Urinary bladder (tissue), 4 donors: Measurements from ENCODE around the gene LATS2. TPM values are rescaled to one million over a fixed set of nuclear protein-coding genes. Genes with fewer than 3 reads are reported as not detected.
"Not testable (repeated sequence)": the region's sequence is repeated elsewhere in the genome, so short reads cannot be mapped to it uniquely, and the experiment has no call there.

Source experiments
- DNase-seq: peaks from one replicate; pipeline ENCODE4 v3.0.0-alpha.2; 2015; ENCODE audit errors: extremely low spot score
- H3K27ac ChIP-seq: one replicate; pipeline ENCODE4 v1.5.1; 2013; ENCODE audit warnings: low read depth, mild to moderate bottlenecking, moderate library complexity
- H3K36me3 ChIP-seq: one replicate; pipeline ENCODE4 v1.6.1; 2013; ENCODE audit warnings: mild to moderate bottlenecking, moderate library complexity; ENCODE audit not compliant: insufficient read depth
- H3K4me1 ChIP-seq: one replicate; pipeline ENCODE4 v1.6.1; 2013; ENCODE audit warnings: mild to moderate bottlenecking, moderate library complexity; ENCODE audit not compliant: insufficient read depth
- H3K4me3 ChIP-seq: one replicate; pipeline ENCODE4 v1.5.1; 2013; ENCODE audit warnings: low read depth, low read length
- WGBS: extraction: QIAGEN DNeasy Blood & Tissue Kit; methylation state at CpG from one replicate; pipeline ENCODE4 v1.1.7; 2013; 5-methylcytosine and 5-hydroxymethylcytosine counted together
- polyA plus RNA-seq: library from polyadenylated mRNA; stranded (reverse); fragments of 200-250 nt; gene quantifications from one replicate; pipeline ENCODE4 v1.2.3, GENCODE V29; 2013
- total RNA-seq: library from RNA; depleted of rRNA; stranded (reverse); fragments of >200 nt; gene quantifications from one replicate; pipeline ENCODE4 v1.2.3, GENCODE V29; 2014
- donor health status: healthy with polysubstance abuse.
- donor health status: healthy.

LATS2 gene
- total and polyA plus RNA-seq, 2 donors: 17.2 to 21.5 TPM

- not testable (repeated sequence) for H3K4me1 ChIP-seq
Measured at GRCh38 chr13:20957049-20957620, 104.3 kb downstream of the LATS2 start.

DNA sequence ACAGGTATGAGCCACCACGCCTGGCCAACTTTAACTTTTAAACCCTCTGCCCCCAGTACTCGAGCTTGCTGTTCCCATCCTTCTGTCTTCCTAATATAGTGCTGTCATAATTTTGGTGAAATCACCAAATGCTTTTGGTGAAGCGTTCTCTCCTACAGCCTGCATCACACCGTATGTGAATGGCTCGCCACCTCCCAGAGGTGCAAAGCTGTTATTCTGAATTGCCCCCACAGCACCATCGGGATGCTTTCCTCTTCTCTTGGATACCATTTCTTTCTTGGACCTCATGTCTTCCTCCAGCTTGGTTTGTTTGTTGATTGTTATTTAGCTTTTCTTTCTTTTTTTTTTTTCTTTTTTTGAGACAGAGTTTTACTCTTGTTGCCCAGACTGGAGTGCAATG, 105.9 kb downstream of the LATS2 start:
- 94% methylated on average over 6 of the region's 6 CpGs for WGBS
- Histone ChIP-seq H3K4me3 (no peak overlapping the region), H3K4me1 (no peaks in the 10 kb centered on the region), H3K36me3 (no peaks in the 10 kb centered on the region), H3K27ac (no peak overlapping the region)
- no peak for DNase-seq

More at GRCh38 chr13:20957049-20957620, 104.3 kb downstream of the LATS2 start:
- WGBS: 87% methylated on average over 10 of the region's 10 CpGs
- not testable (repeated sequence) for H3K36me3 ChIP-seq, H3K4me3 ChIP-seq, H3K27ac ChIP-seq, DNase-seq

GRCh38 chr13:20953245-20953931, 108.0 kb downstream of the LATS2 start:
- no peaks in the 10 kb centered on the region for H3K4me1 ChIP-seq
- H3K4me3 ChIP-seq: no peak overlapping the region
- DNase-seq: no peak
- no peak overlapping the region for H3K27ac ChIP-seq
- H3K36me3 ChIP-seq: no peaks in the 10 kb centered on the region
- WGBS: 71% methylated on average over 16 of the region's 16 CpGs

DNA sequence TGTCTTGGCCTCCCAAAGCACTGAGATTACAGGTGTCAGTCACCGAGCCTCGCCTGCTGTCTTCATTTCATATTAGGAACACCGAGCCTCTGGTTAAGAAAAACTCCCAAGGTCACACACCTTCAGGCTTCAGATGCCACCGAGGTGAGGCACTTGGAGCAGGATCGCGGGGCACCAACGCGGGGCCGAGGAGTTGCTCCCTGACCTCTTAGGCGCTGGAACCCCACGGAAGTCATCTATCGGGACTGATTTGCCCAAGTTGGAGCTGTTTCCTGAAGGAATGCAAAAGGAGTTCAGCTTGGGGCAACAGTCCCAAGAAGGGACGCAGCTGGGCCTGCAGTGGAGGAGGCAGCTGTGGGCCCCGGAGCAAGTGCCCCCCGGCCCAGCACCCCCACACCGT, 108.5 kb downstream of the LATS2 start:
- WGBS: 80% methylated on average over 16 of the region's 16 CpGs

DNA sequence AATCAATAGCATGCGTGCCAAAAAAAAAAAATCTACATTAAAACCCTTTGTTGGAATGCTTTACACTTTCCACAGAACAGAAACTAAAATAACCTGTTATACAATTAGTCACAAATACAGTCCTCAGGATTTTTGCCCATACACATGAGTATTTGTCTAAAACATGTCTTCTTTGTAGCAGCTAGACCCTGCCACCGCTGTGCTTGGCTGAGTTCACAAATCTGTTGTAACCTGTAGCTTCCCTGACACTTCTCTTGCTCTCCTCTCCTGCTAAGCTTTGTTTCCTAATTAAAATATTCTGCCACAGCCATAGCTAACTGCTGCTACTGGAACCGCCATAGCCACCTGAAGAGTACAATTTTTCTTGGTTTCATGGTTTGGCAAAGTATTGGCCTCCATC, 113.4 kb downstream of the LATS2 start:
- H3K4me3 ChIP-seq, H3K4me1 ChIP-seq, DNase-seq, H3K36me3 ChIP-seq, H3K27ac ChIP-seq: not testable (repeated sequence)
- whole genome bisulfite sequencing: 92% methylated on average over 3 of the region's 3 CpGs

More for the DNA sequence above, 108.5 kb downstream of the LATS2 start:
- H3K4me1 ChIP-seq: no peaks in the 10 kb centered on the region
- no peaks in the 10 kb centered on the region for H3K36me3 ChIP-seq
- no peak overlapping the region for H3K27ac ChIP-seq
- no peak overlapping the region for H3K4me3 ChIP-seq
- no peak for DNase-seq

DNA sequence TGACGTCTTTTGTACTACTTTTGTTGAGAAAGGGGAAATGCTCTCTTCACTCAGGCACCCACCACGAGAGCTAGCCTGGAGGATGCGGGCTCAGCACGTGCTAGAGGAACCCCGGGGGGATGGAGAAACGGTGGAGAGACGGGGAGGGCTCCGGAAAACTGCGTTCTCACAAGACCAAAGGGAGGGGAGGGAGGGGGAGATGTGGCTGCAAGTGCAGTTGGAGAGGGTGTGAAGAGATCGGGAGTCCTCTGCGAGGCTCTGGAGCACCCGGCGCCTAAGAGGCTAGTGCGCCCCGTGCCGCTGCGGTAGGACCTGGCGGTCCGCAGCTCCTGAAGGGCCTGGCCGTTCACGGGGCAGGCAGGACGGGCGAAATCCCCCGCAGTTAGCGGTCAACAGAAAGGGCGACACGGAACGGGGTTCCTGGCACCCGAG, 115.4 kb downstream of the LATS2 start:
- 19% methylated on average over 29 of the region's 29 CpGs for WGBS
- H3K36me3 ChIP-seq: no peaks in the 10 kb centered on the region
- DNase-seq: no peak
- H3K4me1 ChIP-seq: no peaks in the 10 kb centered on the region
- no peak overlapping the region for H3K27ac ChIP-seq
- H3K4me3 ChIP-seq: no peak overlapping the region

DNA sequence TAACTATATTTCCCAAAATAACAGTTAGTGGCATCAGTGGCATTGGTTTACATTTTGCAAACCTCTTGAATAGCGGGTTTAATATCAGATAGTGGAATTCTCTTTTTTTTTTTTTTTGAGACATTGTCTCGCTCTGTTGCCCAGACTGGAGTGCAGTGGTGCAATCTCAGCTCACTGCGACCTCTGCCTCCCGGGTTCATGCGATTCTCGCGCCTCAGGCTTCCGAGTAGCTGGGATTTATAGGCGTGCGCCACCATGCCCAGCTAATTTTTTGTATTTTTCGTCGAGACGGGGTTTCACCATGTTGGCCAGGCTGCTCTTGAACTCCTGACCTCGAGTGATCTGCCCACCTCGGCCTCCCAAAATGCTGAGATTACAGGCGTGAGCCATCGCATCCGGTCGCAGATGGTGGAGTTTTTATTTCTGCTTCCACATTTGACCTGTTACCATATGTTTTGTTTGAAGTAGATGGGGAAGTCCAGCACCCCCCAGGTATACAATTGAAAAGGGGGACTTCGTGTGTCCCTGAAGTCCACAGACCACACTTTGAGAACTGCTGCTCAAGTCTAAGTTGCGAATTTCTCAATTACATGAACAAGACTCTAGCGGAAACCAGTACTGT, 118.3 kb downstream of the LATS2 start:
- peaks cover 4% of the 10 kb centered on the region for H3K4me1 ChIP-seq
- WGBS: 44% methylated on average over 22 of the region's 22 CpGs
- no peak overlapping the region for H3K4me3 ChIP-seq
- no peaks in the 10 kb centered on the region for H3K36me3 ChIP-seq
- no peak for DNase-seq
- peak overlapping the region; percentile 55 for H3K27ac ChIP-seq

DNA sequence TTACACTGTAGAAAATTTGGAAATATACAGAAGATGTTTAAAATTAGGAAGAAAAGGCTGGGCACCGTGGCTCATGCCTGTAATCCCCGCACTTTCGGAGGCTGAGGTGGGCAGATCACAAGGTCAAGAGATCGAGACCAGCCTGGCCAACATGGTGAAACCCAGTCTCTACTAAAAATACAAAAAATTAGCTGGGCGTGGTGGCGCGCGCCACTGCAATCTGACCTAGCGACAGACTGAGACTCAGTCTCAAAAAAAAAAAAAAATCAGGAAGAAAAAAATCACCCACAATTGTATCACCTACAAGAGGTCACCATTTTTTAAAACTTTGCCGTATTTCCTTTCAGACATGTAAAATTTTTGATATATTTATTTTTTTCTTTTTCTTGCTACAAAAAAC, 120.9 kb downstream of the LATS2 start:
- not testable (repeated sequence) for DNase-seq, H3K4me1 ChIP-seq, H3K4me3 ChIP-seq, H3K27ac ChIP-seq, H3K36me3 ChIP-seq
- WGBS: 93% methylated on average over 10 of the region's 10 CpGs

GRCh38 chr13:20940083-20940482, 121.3 kb downstream of the LATS2 start:
- peaks cover 4% of the 10 kb centered on the region for H3K4me1 ChIP-seq
- no peak overlapping the region for H3K27ac ChIP-seq
- WGBS: 33% methylated on average over 3 of the region's 3 CpGs
- no peaks in the 10 kb centered on the region for H3K36me3 ChIP-seq
- no peak overlapping the region for H3K4me3 ChIP-seq
- DNase-seq: no peak

DNA sequence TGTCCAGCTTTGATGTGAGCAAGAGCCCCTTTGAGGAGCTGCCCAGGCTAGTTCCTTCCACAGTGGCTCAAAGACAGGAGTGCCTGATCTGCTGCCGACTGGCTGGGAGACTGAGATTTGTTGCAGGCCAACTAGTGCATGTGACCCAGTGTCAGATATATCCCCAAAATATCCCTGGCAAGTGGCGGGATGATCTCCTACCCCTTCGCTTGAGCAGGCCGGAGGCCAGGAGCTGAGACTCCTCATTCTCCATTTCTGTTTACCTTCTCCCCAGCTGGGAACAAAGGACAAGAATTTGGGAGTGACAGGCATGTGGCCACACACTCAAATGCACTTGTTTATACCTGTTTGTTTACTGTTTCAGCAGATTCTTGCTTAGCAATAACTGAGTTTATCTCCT, 121.7 kb downstream of the LATS2 start:
- 31% methylated on average over 4 of the region's 4 CpGs for WGBS
- DNase-seq: no peak
- H3K27ac ChIP-seq: no peak overlapping the region
- no peaks in the 10 kb centered on the region for H3K36me3 ChIP-seq
- H3K4me1 ChIP-seq: peaks cover 4% of the 10 kb centered on the region
- no peak overlapping the region for H3K4me3 ChIP-seq

- WGBS: 85% methylated on average over 6 of the region's 6 CpGs
- Histone ChIP-seq H3K4me1 (peaks cover 4% of the 10 kb centered on the region), H3K36me3 (no peaks in the 10 kb centered on the region), H3K4me3 (no peak overlapping the region), H3K27ac (no peak overlapping the region)
- no peak for DNase-seq
Measured at GRCh38 chr13:20938302-20938701, 123.1 kb downstream of the LATS2 start.

GRCh38 chr13:20927596-20928257, 133.7 kb downstream of the LATS2 start:
- H3K27ac ChIP-seq: no peak overlapping the region
- no peak for DNase-seq
- H3K36me3 ChIP-seq: no peaks in the 10 kb centered on the region
- H3K4me3 ChIP-seq: no peak overlapping the region
- 67% methylated on average over 4 of the region's 4 CpGs for WGBS
- H3K4me1 ChIP-seq: no peaks in the 10 kb centered on the region

DNA sequence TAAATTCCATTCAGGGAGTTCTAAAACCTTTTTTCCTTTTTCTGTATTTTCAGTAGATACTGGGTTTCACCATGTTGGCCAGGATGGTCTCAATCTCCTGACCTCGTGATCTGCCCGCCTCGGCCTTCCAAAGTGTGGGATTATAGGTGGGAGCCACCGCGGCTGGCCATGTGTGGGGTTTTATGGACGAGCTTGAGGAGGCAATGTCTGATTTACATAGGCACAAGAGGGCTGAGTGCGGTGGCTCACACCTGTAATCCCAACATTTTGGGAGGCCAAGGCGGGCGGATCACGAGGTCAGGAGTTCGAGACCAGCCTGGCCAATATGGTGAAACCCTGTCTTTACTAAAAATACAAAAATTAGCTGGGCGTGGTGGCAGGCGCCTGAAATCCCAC, 136.0 kb downstream of the LATS2 start:
- H3K36me3 ChIP-seq, H3K4me1 ChIP-seq, H3K4me3 ChIP-seq, DNase-seq, H3K27ac ChIP-seq: not testable (repeated sequence)
- 73% methylated on average over 13 of the region's 13 CpGs for WGBS
